Measurements from ENCODE around the gene PDE2A. TPM values are rescaled to one million over a fixed set of nuclear protein-coding genes. Genes with fewer than 3 reads are reported as not detected.
A peak's percentile ranks its signal among the peaks of the same experiment; 100 is the strongest.

Gene PDE2A
- total RNA-seq, 1 donor, result 0.36 TPM

GRCh38 chr11:72687326-72687725, 13.1 kb upstream of the PDE2A start:
- H3K4me3 ChIP-seq (ENCODE audit: insufficient read depth, low read length), result no peak overlapping the region
- no peak overlapping the region for H3K27ac ChIP-seq (ENCODE audit: low read depth, low read length)
- H3K4me1 ChIP-seq (ENCODE audit: insufficient read depth, low read length), result peaks cover 11% of the 10 kb centered on the region
- peaks cover 46% of the 10 kb centered on the region for H3K36me3 ChIP-seq (ENCODE audit: insufficient read depth, low read length)
- no peak overlapping the region for H3K4me2 ChIP-seq (ENCODE audit: insufficient read depth, low read length)
- no peaks in the 10 kb centered on the region for H3K79me2 ChIP-seq (ENCODE audit: insufficient read depth, low read length)
- H2AFZ ChIP-seq (ENCODE audit: low read length), result no peak overlapping the region
- peaks cover 34% of the 10 kb centered on the region for H4K20me1 ChIP-seq (ENCODE audit: insufficient read depth, low read length)
- no peak for DNase-seq (ENCODE audit: insufficient read length, low spot score, missing footprints)
- H3K9me3 ChIP-seq (ENCODE audit: low read depth, low read length), result no peaks in the 10 kb centered on the region
- TF ChIP-seq, protein P1, sequence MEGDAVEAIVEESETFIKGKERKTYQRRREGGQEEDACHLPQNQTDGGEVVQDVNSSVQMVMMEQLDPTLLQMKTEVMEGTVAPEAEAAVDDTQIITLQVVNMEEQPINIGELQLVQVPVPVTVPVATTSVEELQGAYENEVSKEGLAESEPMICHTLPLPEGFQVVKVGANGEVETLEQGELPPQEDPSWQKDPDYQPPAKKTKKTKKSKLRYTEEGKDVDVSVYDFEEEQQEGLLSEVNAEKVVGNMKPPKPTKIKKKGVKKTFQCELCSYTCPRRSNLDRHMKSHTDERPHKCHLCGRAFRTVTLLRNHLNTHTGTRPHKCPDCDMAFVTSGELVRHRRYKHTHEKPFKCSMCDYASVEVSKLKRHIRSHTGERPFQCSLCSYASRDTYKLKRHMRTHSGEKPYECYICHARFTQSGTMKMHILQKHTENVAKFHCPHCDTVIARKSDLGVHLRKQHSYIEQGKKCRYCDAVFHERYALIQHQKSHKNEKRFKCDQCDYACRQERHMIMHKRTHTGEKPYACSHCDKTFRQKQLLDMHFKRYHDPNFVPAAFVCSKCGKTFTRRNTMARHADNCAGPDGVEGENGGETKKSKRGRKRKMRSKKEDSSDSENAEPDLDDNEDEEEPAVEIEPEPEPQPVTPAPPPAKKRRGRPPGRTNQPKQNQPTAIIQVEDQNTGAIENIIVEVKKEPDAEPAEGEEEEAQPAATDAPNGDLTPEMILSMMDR (IDR thresholded peaks at IDR 0.05; ENCODE audit: extremely low read depth, low read depth, low read length), result no peak
- no peaks in the 10 kb centered on the region for H3K27me3 ChIP-seq (ENCODE audit: insufficient read depth, low read length)

DNA sequence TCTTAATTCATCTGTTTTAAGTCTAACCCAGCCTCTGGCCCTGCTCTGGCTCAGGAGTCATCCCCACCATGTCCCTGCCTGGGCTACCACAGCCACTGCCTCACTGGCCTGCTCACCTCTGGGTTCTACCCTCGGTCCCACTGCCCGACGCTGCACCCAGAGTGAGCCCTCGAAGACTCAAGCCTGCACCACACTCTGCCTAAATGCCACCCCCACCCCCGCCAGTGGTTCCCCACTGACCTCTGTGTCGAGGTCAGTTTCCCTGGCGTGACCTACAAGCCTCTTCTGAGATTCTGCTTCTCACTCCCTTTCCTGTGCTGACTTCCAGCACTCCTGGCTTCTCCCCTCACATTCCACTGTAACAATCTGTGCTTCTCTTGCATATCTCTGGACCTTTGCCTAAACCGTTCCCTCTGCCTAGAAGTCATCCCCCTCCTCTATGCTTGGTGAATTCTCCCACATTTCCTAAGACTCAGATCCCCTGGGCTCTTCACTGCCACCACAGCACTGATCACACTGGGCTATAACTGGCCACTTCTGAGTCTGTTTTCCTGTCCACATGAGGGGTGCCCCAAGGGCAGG, 12.5 kb upstream of the PDE2A start:
- H3K4me2 ChIP-seq (ENCODE audit: insufficient read depth, low read length), result no peak overlapping the region
- no peak overlapping the region for H3K27ac ChIP-seq (ENCODE audit: low read depth, low read length)

DNA sequence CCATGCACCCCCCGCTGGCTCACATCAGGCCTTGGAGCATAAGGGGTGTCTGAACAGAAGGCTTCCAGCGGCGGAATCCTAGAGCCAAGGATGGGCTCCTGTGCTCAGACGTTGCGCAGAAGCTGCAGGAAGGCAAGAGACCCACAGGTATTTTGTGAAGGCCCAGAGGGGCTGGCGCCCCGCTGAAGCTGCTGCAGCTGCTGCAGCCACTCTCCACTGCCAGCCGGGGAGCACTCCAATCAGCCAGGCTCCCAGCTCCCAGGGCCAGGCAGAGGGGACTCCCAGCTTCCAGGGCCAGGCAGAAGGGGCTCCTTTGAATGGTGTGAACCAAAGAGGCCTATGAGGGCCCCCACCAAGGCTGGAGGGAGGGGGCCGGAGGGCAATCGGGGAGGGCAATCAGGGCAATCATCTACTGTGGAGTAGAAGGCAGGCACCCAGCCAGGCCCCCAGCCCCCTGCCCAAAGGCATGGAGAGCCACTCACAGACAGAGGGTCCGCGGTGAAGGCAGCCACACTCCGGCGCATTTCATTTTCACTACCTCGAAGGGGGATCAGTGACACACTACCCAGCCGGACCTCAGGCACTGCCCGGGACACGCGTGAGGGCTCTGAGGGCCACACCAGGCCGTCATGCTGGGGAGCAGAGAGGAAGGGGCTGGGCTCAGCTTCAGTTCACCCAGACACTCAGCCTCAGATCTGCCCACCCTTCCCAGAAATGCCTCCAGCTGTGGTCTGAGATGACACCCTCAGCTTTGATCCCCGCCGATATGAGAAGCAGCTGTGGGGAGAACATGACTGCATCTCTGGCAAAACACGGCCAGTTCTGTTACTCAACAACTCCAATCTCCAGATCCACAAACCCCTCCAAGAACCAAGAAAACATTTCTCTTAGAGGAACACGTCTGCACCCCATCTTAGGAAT, 11.6 kb upstream of the PDE2A start:
- H3K4me1 ChIP-seq (ENCODE audit: insufficient read depth, low read length), result peaks cover 11% of the 10 kb centered on the region
- no peak overlapping the region for H2AFZ ChIP-seq (ENCODE audit: low read length)
- TF ChIP-seq, protein P1 (IDR thresholded peaks at IDR 0.05; ENCODE audit: extremely low read depth, low read depth, low read length), result no peak
- H4K20me1 ChIP-seq (ENCODE audit: insufficient read depth, low read length), result peaks cover 36% of the 10 kb centered on the region
- H3K9me3 ChIP-seq (ENCODE audit: low read depth, low read length), result no peaks in the 10 kb centered on the region
- H3K27me3 ChIP-seq (ENCODE audit: insufficient read depth, low read length), result peaks cover 7% of the 10 kb centered on the region
- no peaks in the 10 kb centered on the region for H3K79me2 ChIP-seq (ENCODE audit: insufficient read depth, low read length)
- H3K36me3 ChIP-seq (ENCODE audit: insufficient read depth, low read length), result peaks cover 37% of the 10 kb centered on the region
- DNase-seq (ENCODE audit: insufficient read length, low spot score, missing footprints), result peak; percentile 89
- H3K4me3 ChIP-seq (ENCODE audit: insufficient read depth, low read length), result no peak overlapping the region
- no peak overlapping the region for H3K4me2 ChIP-seq (ENCODE audit: insufficient read depth, low read length)
- no peak overlapping the region for H3K27ac ChIP-seq (ENCODE audit: low read depth, low read length)

More for the DNA sequence above, 12.5 kb upstream of the PDE2A start:
- no peaks in the 10 kb centered on the region for H3K27me3 ChIP-seq (ENCODE audit: insufficient read depth, low read length)
- no peak overlapping the region for H3K4me3 ChIP-seq (ENCODE audit: insufficient read depth, low read length)
- TF ChIP-seq, protein P1 (IDR thresholded peaks at IDR 0.05; ENCODE audit: extremely low read depth, low read depth, low read length), result no peak
- H2AFZ ChIP-seq (ENCODE audit: low read length), result no peak overlapping the region
- peaks cover 41% of the 10 kb centered on the region for H3K36me3 ChIP-seq (ENCODE audit: insufficient read depth, low read length)
- no peak for DNase-seq (ENCODE audit: insufficient read length, low spot score, missing footprints)
- no peaks in the 10 kb centered on the region for H3K79me2 ChIP-seq (ENCODE audit: insufficient read depth, low read length)
- no peaks in the 10 kb centered on the region for H3K9me3 ChIP-seq (ENCODE audit: low read depth, low read length)
- peaks cover 11% of the 10 kb centered on the region for H3K4me1 ChIP-seq (ENCODE audit: insufficient read depth, low read length)
- H4K20me1 ChIP-seq (ENCODE audit: insufficient read depth, low read length), result peaks cover 35% of the 10 kb centered on the region
